H1 (cell line): Measurements from ENCODE around the gene GALNT9. TPM values are rescaled to one million over a fixed set of nuclear protein-coding genes. Genes with fewer than 3 reads are reported as not detected.

Source experiments
- CTCF ChIA-PET: fragments of 300-600 bp; sonication (Branson Sonifier 250); formaldehyde crosslinking; loops from one replicate; lab custom pipeline; 2021; ENCODE audit not compliant: partially characterized antibody; lab: Charles Lee
- POLR2A ChIA-PET: fragments of 300-600 bp; sonication (Branson Sonifier 250); formaldehyde crosslinking; loops from one replicate; lab custom pipeline; 2021; ENCODE audit warnings: inconsistent platforms; ENCODE audit not compliant: partially characterized antibody; lab: Charles Lee
- DNase-seq, 2 experiments: peaks; one replicate each; pipeline versions ENCODE4 v3.0.0 to v3.0.0-alpha.2; 2010 to 2022; ENCODE audit warnings: low spot score in 2 of 2, low read depth in 1 of 2, mixed read lengths in 1 of 2
- FAIRE-seq: peaks from 2 replicates; lab custom pipeline; 2011; peaks lifted over from hg19 to GRCh38; lab: Jason Lieb, UNC
- H2AFZ ChIP-seq: 2 replicates; pipeline ENCODE4 v1.8.1; 2012; ENCODE audit warnings: low read length, inconsistent platforms
- H2AK5ac ChIP-seq: 2 replicates; pipeline ENCODE4 v1.6.1; 2013; ENCODE audit warnings: low read depth, low read length
- H2BK120ac ChIP-seq: replicated peaks from 2 replicates; pipeline ENCODE3; 2013; ENCODE audit warnings: low read depth, low read length, inconsistent platforms
- H2BK12ac ChIP-seq: 2 replicates; pipeline ENCODE4 v1.6.1; 2013; ENCODE audit warnings: low read depth, low read length
- H2BK15ac ChIP-seq: 2 replicates; pipeline ENCODE4 v1.6.1; 2013; ENCODE audit warnings: low read length
- H2BK20ac ChIP-seq: 2 replicates; pipeline ENCODE4 v1.6.1; 2013; ENCODE audit warnings: low read length
- H2BK5ac ChIP-seq: 2 replicates; pipeline ENCODE4 v1.6.1; 2013; ENCODE audit warnings: low read depth, low read length
- H3K14ac ChIP-seq: 2 replicates; pipeline ENCODE4 v1.6.1; 2013; ENCODE audit warnings: inconsistent platforms; ENCODE audit not compliant: insufficient read length
- H3K18ac ChIP-seq: 2 replicates; pipeline ENCODE4 v1.6.1; 2013; ENCODE audit warnings: low read length; ENCODE audit errors: extremely low read depth
- H3K23ac ChIP-seq: 2 replicates; pipeline ENCODE4 v1.6.1; 2013; ENCODE audit warnings: inconsistent platforms; ENCODE audit not compliant: insufficient read length
- H3K23me2 ChIP-seq: 2 replicates; pipeline ENCODE4 v1.6.1; 2013; ENCODE audit warnings: low read depth, low read length
- H3K27ac ChIP-seq: 2 replicates; pipeline ENCODE4 v1.6.1; 2011; ENCODE audit warnings: low read depth, low read length, inconsistent platforms
- H3K27me3 ChIP-seq, 4 experiments: replicated peaks in 1 of 4; 1 replicate in 1 of 4; 2 replicates in 3 of 4; pipeline versions ENCODE4 v1.6.1 to v1.8.1; 2011 to 2013; ENCODE audit warnings: low read length in 3 of 4, mild to moderate bottlenecking in 3 of 4, inconsistent platforms in 2 of 4, mixed read lengths in 2 of 4, moderate library complexity in 1 of 4; ENCODE audit not compliant: control insufficient read depth in 3 of 4, insufficient read depth in 3 of 4; ENCODE audit errors: extremely low read depth in 1 of 4
- H3K36me3 ChIP-seq, 4 experiments: 2 replicates each; pipeline versions ENCODE4 v1.6.1 to v1.8.1; 2011 to 2013; ENCODE audit warnings: mild to moderate bottlenecking in 4 of 4, low read length in 3 of 4, moderate library complexity in 2 of 4, control low read depth in 1 of 4, inconsistent platforms in 1 of 4; ENCODE audit not compliant: insufficient read depth in 4 of 4, control insufficient read depth in 2 of 4
- H3K4ac ChIP-seq: replicated peaks from 2 replicates; pipeline ENCODE3; 2013; ENCODE audit warnings: low read length, low read depth, mixed read lengths, inconsistent platforms; ENCODE audit not compliant: insufficient read length
- H3K4me1 ChIP-seq, 4 experiments: replicated peaks in 1 of 4; 1 replicate in 1 of 4; 2 replicates in 3 of 4; pipeline versions ENCODE4 v1.6.1 to v1.8.1; 2011 to 2013; ENCODE audit warnings: low read length in 3 of 4, inconsistent platforms in 2 of 4, mixed read lengths in 1 of 4; ENCODE audit not compliant: insufficient read depth in 4 of 4, control insufficient read depth in 3 of 4
- H3K4me2 ChIP-seq, 2 experiments: 2 replicates each; pipeline versions ENCODE4 v1.6.1 to v1.8.1; 2011 to 2013; ENCODE audit warnings: low read depth in 2 of 2, low read length in 2 of 2, control low read depth in 1 of 2, inconsistent platforms in 1 of 2, mild to moderate bottlenecking in 1 of 2; ENCODE audit not compliant: insufficient read depth in 1 of 2
- H3K4me3 ChIP-seq, 4 experiments: fragments of 200-600, 300-600 bp in 1 of 4; sonication (generic), shearing (Covaris generic), sonication (Bioruptor Twin) in 1 of 4; 2 replicates each; pipeline versions ENCODE4 v1.5.1 to v1.8.1; 2011 to 2016; ENCODE audit warnings: low read length in 4 of 4, low read depth in 3 of 4, control low read depth in 2 of 4, inconsistent platforms in 2 of 4, mild to moderate bottlenecking in 2 of 4, mixed read lengths in 1 of 4, moderate library complexity in 1 of 4; ENCODE audit not compliant: insufficient read depth in 2 of 4; ENCODE audit errors: extremely low read depth in 1 of 4
- H3K56ac ChIP-seq: replicated peaks from 2 replicates; pipeline ENCODE3; 2013; ENCODE audit warnings: low read depth, mild to moderate bottlenecking, mixed read lengths, low read length, inconsistent platforms; ENCODE audit not compliant: insufficient read length
- H3K79me1 ChIP-seq: 2 replicates; pipeline ENCODE4 v1.6.1; 2013; ENCODE audit warnings: low read depth, low read length, control low read depth
- H3K79me2 ChIP-seq, 2 experiments: 2 replicates each; pipeline versions ENCODE4 v1.6.1 to v1.8.1; 2012 to 2013; ENCODE audit warnings: low read length in 2 of 2, mild to moderate bottlenecking in 2 of 2, inconsistent platforms in 1 of 2; ENCODE audit not compliant: insufficient read depth in 2 of 2, control insufficient read depth in 1 of 2
- H3K9ac ChIP-seq, 4 experiments: replicated peaks in 1 of 4; 1 replicate in 1 of 4; 2 replicates in 3 of 4; pipeline versions ENCODE4 v1.6.1 to v1.8.1; 2011 to 2013; ENCODE audit warnings: low read depth in 3 of 4, low read length in 3 of 4, control low read depth in 2 of 4, mild to moderate bottlenecking in 2 of 4, moderate library complexity in 2 of 4, inconsistent platforms in 1 of 4; ENCODE audit errors: extremely low read depth in 1 of 4
- H3K9me3 ChIP-seq, 2 experiments: 2 replicates each; pipeline versions ENCODE4 v1.6.1 to v1.8.1; 2012 to 2013; ENCODE audit warnings: mild to moderate bottlenecking in 2 of 2, moderate library complexity in 2 of 2, control low read depth in 1 of 2, inconsistent platforms in 1 of 2, low read depth in 1 of 2, low read length in 1 of 2, mixed read lengths in 1 of 2; ENCODE audit not compliant: insufficient read depth in 2 of 2
- H4K20me1 ChIP-seq, 2 experiments: replicated peaks in 1 of 2; 2 replicates each; pipeline versions ENCODE3 to v1.8.1; 2011 to 2013; ENCODE audit warnings: inconsistent platforms in 2 of 2, low read length in 2 of 2, mild to moderate bottlenecking in 1 of 2; ENCODE audit not compliant: insufficient read depth in 2 of 2, control insufficient read depth in 1 of 2
- H4K5ac ChIP-seq: 2 replicates; pipeline ENCODE4 v1.6.1; 2013; ENCODE audit warnings: low read length, low read depth, mixed read lengths, inconsistent platforms; ENCODE audit not compliant: insufficient read length
- H4K8ac ChIP-seq: 2 replicates; pipeline ENCODE4 v1.8.0; 2013; ENCODE audit warnings: mild to moderate bottlenecking, moderate library complexity, low read length, inconsistent platforms; ENCODE audit not compliant: insufficient read depth; ENCODE audit errors: extremely low read depth
- H4K91ac ChIP-seq: replicated peaks from 2 replicates; pipeline ENCODE3; 2013; ENCODE audit warnings: low read length, mixed read lengths, inconsistent platforms; ENCODE audit not compliant: insufficient read length
- CEBPB ChIP-seq: IDR thresholded peaks from 2 replicates; pipeline ENCODE4 v1.6.1; 2012; ENCODE audit warnings: low read depth, low read length
- GABPA ChIP-seq: IDR thresholded peaks from 2 replicates; pipeline ENCODE4 v1.6.1; 2011; ENCODE audit warnings: mild to moderate bottlenecking, low read length, moderate library complexity, borderline replicate concordance; ENCODE audit not compliant: insufficient read depth
- JUN ChIP-seq: IDR thresholded peaks from 2 replicates; pipeline ENCODE4 v1.6.1; 2011; ENCODE audit warnings: low read depth, mild to moderate bottlenecking, improper control_type of control experiment, low read length
- RXRA ChIP-seq: IDR thresholded peaks from 2 replicates; pipeline ENCODE4 v1.6.1; 2011; ENCODE audit warnings: low read depth, mild to moderate bottlenecking, low read length, moderate library complexity; ENCODE audit not compliant: insufficient read depth
- SRF ChIP-seq: IDR thresholded peaks from 2 replicates; pipeline ENCODE4 v1.6.1; 2011; ENCODE audit warnings: mild to moderate bottlenecking, low read depth, low read length, moderate library complexity
- WGBS, 2 experiments: shearing (Covaris generic) in 1 of 2; methylation state at CpG; one replicate each; pipeline versions ENCODE4 v1.1.6 to v1.1.7; 2013 to 2015; ENCODE audit warnings: low lambda C conversion rate in 2 of 2, mixed read lengths in 2 of 2, inconsistent platforms in 1 of 2, low coverage in 1 of 2, missing lambda C conversion rate in 1 of 2; ENCODE audit not compliant: insufficient replicate concordance in 2 of 2, insufficient coverage in 1 of 2, insufficient read length in 1 of 2; ENCODE audit errors: extremely low coverage in 1 of 2, missing lambda C conversion rate in 1 of 2; 5-methylcytosine and 5-hydroxymethylcytosine counted together
- polyA plus RNA-seq, 7 experiments: library from polyadenylated mRNA; depleted of rRNA in 3 of 7; stranded (reverse) in 5 of 7; unstranded in 2 of 7; fragments of >200 nt in 5 of 7; fragments of 200-250 nt in 2 of 7; gene quantifications; 1 replicate in 5 of 7; 2 replicates in 1 of 7; 4 replicates in 1 of 7; pipeline versions ENCODE4 v1.2.1 to v1.2.3, GENCODE V29; 2011 to 2013; ENCODE audit warnings: missing spikeins in 2 of 7, mixed read lengths in 2 of 7
- total RNA-seq: library from RNA; stranded (reverse); fragmentation: NEBNext Ultra II Directional; extraction: Animal tissue kit (Norgen Biotek cat#: 25700); gene quantifications from 2 replicates; pipeline ENCODE4 v1.2.1, GENCODE V29; 2021

The GALNT9 gene
- total and polyA plus RNA-seq, 2 of the 8 experiments (the other 6 are each of a cell fraction or from before 2014, with no cell fraction given), result 2.0 to 3.6 TPM

- Histone ChIP-seq H3K23ac (no peak overlapping the region), H3K4ac (peak overlapping the region; percentile 23), H2AFZ (no peak overlapping the region), H3K36me3 (no peaks in the 10 kb centered on the region), H4K91ac (no peak overlapping the region), H3K27ac (no peak overlapping the region), H3K4me1 (peaks cover 5 to 36% (median 30%) of the 10 kb centered on the region in 4 experiments), H2BK12ac (no peak overlapping the region), H3K14ac (no peak overlapping the region), H2BK120ac (no peak overlapping the region), H2BK5ac (no peak overlapping the region), H4K20me1 (no peaks in the 10 kb centered on the region), H3K79me1 (no peaks in the 10 kb centered on the region; the same call in 1 of the 2 replicates), H4K5ac (no peak overlapping the region), H3K27me3 (peaks cover 0 to 17% (median 8%) of the 10 kb centered on the region in 4 experiments; a peak in 4 of 7 replicates), H4K8ac (no peak overlapping the region), H2BK20ac (no peak overlapping the region), H3K4me3 (no peak overlapping the region), H3K79me2 (no peaks in the 10 kb centered on the region), H3K23me2 (no peaks in the 10 kb centered on the region), H3K18ac (no peak overlapping the region), H2AK5ac (no peak overlapping the region; the same call in 1 of the 2 replicates), H3K9me3 (peaks cover 3 to 20% of the 10 kb centered on the region in 2 experiments; a peak in 3 of 4 replicates), H3K9ac (no peak overlapping the region), H2BK15ac (no peak overlapping the region), H3K4me2 (no peak overlapping the region), H3K56ac (no peak overlapping the region)
- CTCF ChIA-PET, result interaction anchor here (3.7 kb wide), 1 partner anchor 55 kb away, joined by 30 read pairs; no protein-coding TSS in a partner anchor
- POLR2A ChIA-PET, result no interaction called here
- FAIRE-seq (no peak), DNase-seq (no peak)
- WGBS, 2 experiments, result 86% methylated on average over 35 of the region's 36 CpGs; no CpG with 5 or more reads in 1 of the 2 experiments
- no peak for TF ChIP-seq SRF
- no peak for TF ChIP-seq RXRA
- no peak for TF ChIP-seq GABPA
- no peak for TF ChIP-seq JUN
- no peak for TF ChIP-seq CEBPB
Observed at GRCh38 chr12:132287391-132288238, 41.8 kb downstream of the GALNT9 start.
